ENCODE results near the gene TF. TPM values are rescaled to one million over a fixed set of nuclear protein-coding genes. Genes with fewer than 3 reads are reported as not detected.

Gene TF
- total and polyA plus RNA-seq, 12 donors = under 0.01 to 15.5 (median 2.2) TPM; not detected in 1

- 73 to 95% (median 84%) methylated on average over 4 to 10 of the region's 10 CpGs for whole genome bisulfite sequencing, 4 donors
- Histone ChIP-seq H3K27ac (no peak overlapping the region), H3K9me3 (replicated peaks in 1 of 3) (no peaks in the 10 kb centered on the region), H3K4me3 (no peak overlapping the region), H3K4me1 (replicated peaks in 1 of 2) (no peaks in the 10 kb centered on the region), H3K27me3 (no peaks in the 10 kb centered on the region), H3K36me3 (replicated peaks in 1 of 2) (no peaks in the 10 kb centered on the region)
- TF ChIP-seq CTCF (IDR thresholded peaks at IDR 0.05) (no peak), POLR2A (IDR thresholded peaks at IDR 0.05) (no peak)
- intact Hi-C loops (cut with DNase I) = no loop called here
- no peak for DNase-seq
These were observed 9.0 kb downstream of the TF start for GRCh38 chr3:133754973-133755828.

GRCh38 chr3:133756716-133757694 is 10.8 kb downstream of the TF start:
- TF ChIP-seq CTCF (IDR thresholded peaks at IDR 0.05) (no peak), POLR2A (IDR thresholded peaks at IDR 0.05) (no peak)
- Histone ChIP-seq H3K4me3 (no peak overlapping the region), H3K9me3 (replicated peaks in 1 of 3) (no peaks in the 10 kb centered on the region), H3K36me3 (replicated peaks in 1 of 2) (no peaks in the 10 kb centered on the region), H3K27ac (no peak overlapping the region), H3K4me1 (replicated peaks in 1 of 2) (no peaks in the 10 kb centered on the region), H3K27me3 (no peaks in the 10 kb centered on the region)
- no peak for DNase-seq
- intact Hi-C loops (cut with DNase I) = no loop called here
- 82 to 87% (median 85%) methylated on average over 19 to 20 of the region's 20 CpGs for WGBS, 4 donors

- 60 to 80% (median 73%) methylated on average over 4 to 6 of the region's 6 CpGs for WGBS, 4 donors
- Histone ChIP-seq H3K9me3 (replicated peaks in 1 of 3) (no peaks in the 10 kb centered on the region), H3K4me1 (replicated peaks in 1 of 2) (no peaks in the 10 kb centered on the region), H3K4me3 (no peak overlapping the region), H3K27me3 (no peaks in the 10 kb centered on the region), H3K27ac (no peak overlapping the region), H3K36me3 (replicated peaks in 1 of 2) (no peaks in the 10 kb centered on the region)
- TF ChIP-seq POLR2A (IDR thresholded peaks at IDR 0.05) (no peak), CTCF (IDR thresholded peaks at IDR 0.05) (no peak)
- intact Hi-C loops (cut with DNase I) = no loop called here
- DNase-seq = no peak
These were observed 11.7 kb downstream of the TF start for GRCh38 chr3:133757701-133758567.
